ENCODE results near the gene PRR5L. TPM values are rescaled to one million over a fixed set of nuclear protein-coding genes. Genes with fewer than 3 reads are reported as not detected.

PRR5L gene
- total RNA-seq, 4 donors from 2014 or later: 8.8 to 29.7 (median 9.4) TPM

- TF ChIP-seq EP300 (IDR thresholded peaks at IDR 0.05): no peak
- TF ChIP-seq CTCF (IDR thresholded peaks at IDR 0.05): no peak
- no peak for TF ChIP-seq POLR2A (IDR thresholded peaks at IDR 0.05)
- H3K4me3 ChIP-seq: no peak overlapping the region
- H3K4me1 ChIP-seq: no peaks in the 10 kb centered on the region
- H3K27ac ChIP-seq: no peak overlapping the region
- no peak for DNase-seq (ENCODE audit: low spot score in 2 of 2)
- H3K27me3 ChIP-seq: no peaks in the 10 kb centered on the region
- WGBS, 2 donors: 97% methylated on average over 5 of the region's 5 CpGs
- H3K36me3 ChIP-seq: peaks cover 0 to 20% (median 3%) of the 10 kb centered on the region in 3 donors
- no peaks in the 10 kb centered on the region for H3K9me3 ChIP-seq
These were observed 103.7 kb downstream of the PRR5L start for GRCh38 chr11:36399745-36400144.

DNA sequence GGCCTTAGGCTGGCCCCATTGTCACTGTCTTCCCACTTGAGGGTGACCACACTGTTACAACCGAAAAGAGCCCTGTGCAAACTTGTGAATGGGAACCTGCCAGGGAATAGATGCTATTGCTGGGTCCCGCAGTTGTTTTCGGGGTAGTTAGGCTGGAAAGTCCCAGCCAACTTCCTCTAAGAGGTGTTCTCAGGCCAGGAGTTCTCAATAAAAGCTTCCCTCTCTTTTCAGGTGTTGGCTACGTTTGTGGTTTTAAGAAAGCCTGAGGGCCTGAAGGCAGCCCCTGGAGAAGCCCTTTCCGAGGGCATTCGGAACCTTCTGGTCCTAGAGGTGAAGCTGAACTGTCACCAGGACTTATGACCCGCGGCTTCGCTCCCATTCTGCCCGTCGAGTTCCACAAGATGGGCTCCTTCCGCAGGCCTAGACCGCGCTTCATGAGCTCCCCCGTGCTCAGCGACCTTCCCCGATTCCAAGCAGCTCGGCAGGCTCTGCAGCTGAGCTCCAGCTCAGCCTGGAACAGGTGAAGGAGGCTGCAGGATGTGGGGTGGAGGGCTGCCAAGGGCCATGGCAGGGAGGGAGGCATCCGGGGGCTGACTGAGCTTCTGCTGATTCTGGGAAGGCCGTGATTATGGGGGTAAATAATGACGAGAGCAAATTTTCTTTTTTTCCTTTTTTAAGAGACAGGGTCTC, 104.8 kb downstream of the PRR5L start:
- no peak overlapping the region for H3K27ac ChIP-seq
- 88 to 95% methylated on average over 20 to 21 of the region's 21 CpGs for WGBS, 2 donors
- H3K4me1 ChIP-seq: no peaks in the 10 kb centered on the region
- H3K9me3 ChIP-seq: no peaks in the 10 kb centered on the region
- H3K36me3 ChIP-seq: peaks cover 0 to 20% (median 0%) of the 10 kb centered on the region in 3 donors
- no peak for DNase-seq (ENCODE audit: low spot score in 2 of 2)
- H3K4me3 ChIP-seq: no peak overlapping the region
- no peaks in the 10 kb centered on the region for H3K27me3 ChIP-seq
- TF ChIP-seq POLR2A (IDR thresholded peaks at IDR 0.05) (no peak), CTCF (IDR thresholded peaks at IDR 0.05) (no peak), EP300 (IDR thresholded peaks at IDR 0.05) (no peak)

DNA sequence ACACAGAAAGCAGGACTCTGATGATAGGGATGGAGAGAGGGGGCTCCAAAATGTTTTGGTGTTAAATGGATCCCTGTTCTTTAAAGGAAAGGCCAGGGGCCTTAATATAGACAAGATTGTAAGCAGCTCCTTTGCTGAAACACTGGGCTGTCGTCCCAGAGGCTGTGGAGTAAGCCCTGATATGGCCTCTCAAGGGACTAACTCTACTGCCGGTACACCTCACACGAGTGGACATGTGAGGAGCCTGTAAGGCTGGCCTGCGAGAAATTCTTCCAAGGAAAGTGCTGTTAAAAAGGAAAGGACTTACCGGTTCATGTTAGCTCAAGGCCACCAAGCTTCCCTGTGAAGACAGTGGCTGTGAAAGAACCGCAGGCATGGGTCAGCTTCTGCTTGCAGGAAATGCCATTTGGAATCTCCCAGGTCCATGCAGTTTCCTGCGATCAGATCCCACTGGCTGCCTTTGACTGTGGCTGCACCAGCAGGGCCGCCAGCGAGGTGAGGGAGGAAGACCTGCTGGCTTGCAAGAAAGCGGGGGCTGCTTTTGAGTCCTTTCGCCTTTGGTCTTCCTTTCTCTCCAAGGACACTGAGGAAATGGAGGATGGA, 106.6 kb downstream of the PRR5L start:
- TF ChIP-seq EP300 (IDR thresholded peaks at IDR 0.05): no peak
- no peak for TF ChIP-seq CTCF (IDR thresholded peaks at IDR 0.05)
- TF ChIP-seq POLR2A (IDR thresholded peaks at IDR 0.05): no peak
- no peak overlapping the region for H3K4me3 ChIP-seq
- 82 to 83% methylated on average over 11 of the region's 11 CpGs for WGBS, 2 donors
- peaks cover 0 to 20% (median 0%) of the 10 kb centered on the region in 3 donors for H3K36me3 ChIP-seq
- no peaks in the 10 kb centered on the region for H3K9me3 ChIP-seq
- DNase-seq (ENCODE audit: low spot score in 2 of 2): no peak
- H3K27ac ChIP-seq: no peak overlapping the region
- no peaks in the 10 kb centered on the region for H3K27me3 ChIP-seq
- H3K4me1 ChIP-seq: peaks cover 0 to 5% (median 0%) of the 10 kb centered on the region in 4 donors

DNA sequence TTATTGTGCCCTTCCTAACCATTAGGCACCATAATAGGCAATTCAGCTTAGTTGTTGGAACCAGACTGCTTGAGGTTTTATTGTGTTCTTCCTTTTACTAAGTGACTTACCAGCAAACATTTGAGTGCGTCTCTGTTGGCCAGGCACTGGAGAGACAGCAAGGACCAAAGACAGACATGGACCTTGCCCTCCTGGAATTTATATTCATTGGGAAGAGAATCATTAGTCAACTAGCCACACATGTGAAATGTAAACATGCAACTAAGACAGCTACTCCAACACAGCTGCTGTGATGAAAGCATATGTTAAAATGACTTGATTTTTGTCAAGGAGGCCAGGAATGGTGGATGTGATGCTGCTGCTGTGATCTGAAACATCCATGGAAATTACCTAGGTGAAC, 107.6 kb downstream of the PRR5L start:
- Histone ChIP-seq H3K4me3 (no peak overlapping the region), H3K27me3 (no peaks in the 10 kb centered on the region), H3K4me1 (peaks cover 0 to 15% (median 0%) of the 10 kb centered on the region in 4 donors), H3K9me3 (no peaks in the 10 kb centered on the region), H3K36me3 (peaks cover 0 to 20% (median 0%) of the 10 kb centered on the region in 3 donors), H3K27ac (no peak overlapping the region)
- no peak for DNase-seq (ENCODE audit: low spot score in 2 of 2)
- TF ChIP-seq EP300 (IDR thresholded peaks at IDR 0.05): no peak
- WGBS, 2 donors: 95 to 100% methylated on average over 1 of the region's 1 CpG

GRCh38 chr11:36404831-36405230, 108.7 kb downstream of the PRR5L start:
- 63 to 70% methylated on average over 3 of the region's 3 CpGs for WGBS, 2 donors
- TF ChIP-seq POLR2A (IDR thresholded peaks at IDR 0.05) (no peak), EP300 (IDR thresholded peaks at IDR 0.05) (no peak), CTCF (IDR thresholded peaks at IDR 0.05) (no peak)

More at GRCh38 chr11:36404831-36405230, 108.7 kb downstream of the PRR5L start:
- Histone ChIP-seq H3K36me3 (peaks cover 0 to 20% (median 0%) of the 10 kb centered on the region in 3 donors), H3K27me3 (no peaks in the 10 kb centered on the region), H3K9me3 (no peaks in the 10 kb centered on the region), H3K4me1 (peaks cover 0 to 26% (median 2%) of the 10 kb centered on the region in 4 donors), H3K4me3 (no peak overlapping the region), H3K27ac (no peak overlapping the region)
- no peak for DNase-seq (ENCODE audit: low spot score in 2 of 2)

Data from tibial nerve (tissue), 4 donors.